Right lobe of liver (tissue), 6 donors: ENCODE measurements around the gene MSH2. TPM values are rescaled to one million over a fixed set of nuclear protein-coding genes. Genes with fewer than 3 reads are reported as not detected.

Source experiments
- ATAC-seq, 4 donors: fragments of 200-7000 bp; cut with Tn5 transposase; one replicate each; pipeline ENCODE4 v1.9.1; 2020; ENCODE audit warnings: mild to moderate bottlenecking in 4 of 4, moderate library complexity in 4 of 4
- DNase-seq, 3 donors: peaks; one replicate each; pipeline ENCODE4 v3.0.0-alpha.2; 2020
- H3K27ac ChIP-seq, 3 donors: fragments of 200-600 bp; one replicate each; pipeline ENCODE4 v1.8.0; 2022
- H3K27me3 ChIP-seq, 2 donors: fragments of 200-600 bp; one replicate each; pipeline ENCODE4 v1.8.0; 2022
- H3K36me3 ChIP-seq, 4 donors: fragments of 200-600 bp; sonication (generic) in 1 of 4; one replicate each; pipeline versions ENCODE4 v1.5.1 to v1.8.0; 2017 to 2022; ENCODE audit warnings: control low read depth in 1 of 4
- H3K4me1 ChIP-seq, 4 donors: fragments of 200-600 bp; sonication (generic) in 1 of 4; one replicate each; pipeline versions ENCODE4 v1.5.1 to v1.8.0; 2017 to 2022; ENCODE audit warnings: control low read depth in 1 of 4
- H3K4me3 ChIP-seq, 3 donors: fragments of 200-600 bp; one replicate each; pipeline ENCODE4 v1.8.0; 2022
- H3K9me3 ChIP-seq, 4 donors: fragments of 200-600 bp; sonication (generic) in 1 of 4; one replicate each; pipeline versions ENCODE4 v1.5.1 to v1.8.0; 2017 to 2022; ENCODE audit warnings: control low read depth in 1 of 4
- CTCF ChIP-seq, 4 donors: fragments of 200-600 bp in 3 of 4; fragments of 450-650 bp in 1 of 4; IDR thresholded peaks; one replicate each; pipeline versions ENCODE4 v1.5.1 to v1.8.0; 2016 to 2022; ENCODE audit warnings: antibody characterized with exemption in 4 of 4, mild to moderate bottlenecking in 2 of 4
- POLR2A ChIP-seq: fragments of 450-650 bp; IDR thresholded peaks from one replicate; pipeline ENCODE4 v1.6.1; 2017; ENCODE audit warnings: antibody characterized with exemption, mild to moderate bottlenecking
- WGBS: methylation state at CpG from one replicate; pipeline ENCODE4 v1.1.6; 2018; ENCODE audit warnings: low coverage, low lambda C conversion rate; ENCODE audit not compliant: insufficient coverage; ENCODE audit errors: missing lambda C conversion rate; 5-methylcytosine and 5-hydroxymethylcytosine counted together
- intact Hi-C, 2 donors: fragments of 100-400 bp; cut with DNase I; formaldehyde crosslinking; loops; one replicate each; pipeline versions ENCODE4 v1.11.2 to v1.14.1; 2022
- long read RNA-seq: library from polyadenylated mRNA; unstranded; transcript quantifications from one replicate; pipeline ENCODE4 v2.0.0, GENCODE V29; 2019
- total RNA-seq, 6 experiments: library from RNA; depleted of rRNA in 2 of 6; stranded (reverse); fragments of >200 nt in 2 of 6; fragmentation: NEBNext Ultra II Directional in 3 of 6; extraction: Animal tissue kit (Norgen Biotek cat#: 25700) in 3 of 6; gene quantifications; one replicate each; pipeline versions ENCODE4 v1.1.0 to v1.2.4, GENCODE V29; 2016 to 2023
- donor health status: DM: no; HTN: yes; CAD: no.
- donor health status: DM: no; HTN: no; CAD: no.
- donor health status: DM: no; HTN: no; CAD: no.
- donor health status: DM: no; HTN: yes; CAD: no.
- donor health status: DM: no; HTN: yes; CAD: no.

MSH2 gene
- 1 to 10 TPM; 3.2 to 7.0 (median 5.2) TPM for total RNA-seq
- long read RNA-seq = 0 reads

GRCh38 chr2:47402805-47403608, at the start of gene MSH2:
Gene MSH2 (plus strand): TSS chr2:47403156. CDS start chr2:47403192, 36 bp downstream.
- no peaks in the 10 kb centered on the region for H3K36me3 ChIP-seq
- peak within 1 kb of the TSS; percentile 34 to 48 (median 45) for H3K27ac ChIP-seq
- H3K4me3 ChIP-seq = peak within 1 kb of the TSS; percentile 88 to 91 (median 90)
- DNase-seq (peak; percentile 93 to 94 (median 93)), ATAC-seq (peak; percentile 99)
- no peak for TF ChIP-seq CTCF (IDR thresholded peaks at IDR 0.05)
- TF ChIP-seq POLR2A = no peak
- no peaks in the 10 kb centered on the region for H3K27me3 ChIP-seq
- intact Hi-C loops = no loop called here
- 0% methylated on average over 14 of the region's 73 CpGs for WGBS
- peaks cover 0 to 6% (median 2%) of the 10 kb centered on the region in 4 donors for H3K4me1 ChIP-seq
- no peaks in the 10 kb centered on the region for H3K9me3 ChIP-seq

- H3K4me1 ChIP-seq = no peaks in the 10 kb centered on the region
- no peaks in the 10 kb centered on the region for H3K36me3 ChIP-seq
- no peaks in the 10 kb centered on the region for H3K27me3 ChIP-seq
- 76% methylated on average over 10 of the region's 11 CpGs for WGBS
- DNase-seq (no peak), ATAC-seq (peak in 1 of 4 donors; percentile 34)
- intact Hi-C loops = no loop called here
- no peaks in the 10 kb centered on the region for H3K9me3 ChIP-seq
- TF ChIP-seq POLR2A = no peak
- no peak for TF ChIP-seq CTCF (IDR thresholded peaks at IDR 0.05)
- H3K4me3 ChIP-seq = no peak overlapping the region
- no peak overlapping the region for H3K27ac ChIP-seq
Measured at GRCh38 chr2:47354013-47354847, 48.7 kb upstream of the MSH2 start.

GRCh38 chr2:47354848-47355204, 48.1 kb upstream of the MSH2 start:
- ATAC-seq (no peak), DNase-seq (no peak)
- Histone ChIP-seq H3K9me3 (no peaks in the 10 kb centered on the region), H3K36me3 (no peaks in the 10 kb centered on the region), H3K27ac (no peak overlapping the region), H3K27me3 (no peaks in the 10 kb centered on the region), H3K4me1 (no peaks in the 10 kb centered on the region), H3K4me3 (no peak overlapping the region)
- intact Hi-C loops = no loop called here
- TF ChIP-seq CTCF (IDR thresholded peaks at IDR 0.05) = no peak
- WGBS = 73% methylated on average over 5 of the region's 5 CpGs

GRCh38 chr2:47357483-47357882, 45.5 kb upstream of the MSH2 start:
- no peak for ATAC-seq
- no peak for DNase-seq
- 33% methylated on average over 1 of the region's 4 CpGs for WGBS
- H3K36me3 ChIP-seq = no peaks in the 10 kb centered on the region
- H3K9me3 ChIP-seq = no peaks in the 10 kb centered on the region
- H3K4me3 ChIP-seq = no peak overlapping the region
- H3K4me1 ChIP-seq = no peaks in the 10 kb centered on the region
- intact Hi-C loops = no loop called here
- no peak for TF ChIP-seq POLR2A
- TF ChIP-seq CTCF (IDR thresholded peaks at IDR 0.05) = no peak
- no peaks in the 10 kb centered on the region for H3K27me3 ChIP-seq
- no peak overlapping the region for H3K27ac ChIP-seq
